ENCODE measurements around the gene PLCXD3.

Gene PLCXD3

DNA sequence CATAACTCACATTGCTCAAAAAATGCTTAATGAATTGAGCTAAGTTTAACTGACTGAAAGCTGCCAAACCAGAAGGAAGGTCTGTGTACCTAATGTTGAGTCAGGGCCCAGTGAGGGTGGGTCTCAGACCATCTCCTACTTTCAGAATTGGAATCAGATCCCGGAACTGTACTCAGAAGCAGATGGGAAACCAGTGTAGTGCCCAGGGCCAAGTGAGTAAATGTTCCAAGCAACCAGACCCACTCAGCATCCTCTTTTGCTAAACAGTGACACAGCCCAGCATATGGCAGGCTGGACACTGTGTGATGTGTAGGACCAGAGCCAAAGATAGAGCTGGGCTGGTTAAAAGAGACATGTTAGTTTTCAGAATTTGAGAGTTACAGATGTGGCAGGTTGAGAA lies 94.1 kb downstream of the PLCXD3 start (continued):
- TF ChIP-seq ZFP3 (tag by site-specific recombination; IDR thresholded peaks at IDR 0.05; ENCODE audit: low read depth) (no peak), ZNF544 (tag by site-specific recombination; IDR thresholded peaks at IDR 0.05) (no peak), WT1 (tag by site-specific recombination; IDR thresholded peaks at IDR 0.05) (no peak)

DNA sequence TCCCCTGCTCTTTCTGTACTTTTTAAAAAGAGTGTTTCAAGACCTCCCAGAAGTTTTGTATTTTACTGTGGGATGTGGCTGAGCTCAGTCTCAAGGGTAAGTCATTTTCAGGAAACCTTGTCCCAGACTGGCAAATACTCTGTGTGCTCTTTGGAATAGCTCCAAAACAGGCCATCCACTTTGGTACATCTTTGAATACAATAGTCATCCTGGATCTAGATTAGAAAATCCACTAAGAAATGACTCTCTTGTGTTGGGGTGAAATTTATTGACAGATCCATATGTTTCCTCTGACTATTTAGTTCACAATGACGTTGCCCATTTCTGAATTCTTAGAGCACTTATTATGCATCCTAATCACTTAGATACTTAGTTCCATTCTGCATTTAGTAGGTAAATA lies 95.2 kb downstream of the PLCXD3 start:
- CTCF ChIA-PET, result no interaction called here
- POLR2A ChIA-PET, result no interaction called here
- Histone ChIP-seq H3K36me3 (ENCODE audit: control insufficient read depth in 2 of 2, insufficient read depth in 1 of 2, low read length in 2 of 2) (no peaks in the 10 kb centered on the region), H3K27ac (ENCODE audit: extremely low read depth, low read depth, low read length) (no peak overlapping the region), H3K9me3 (ENCODE audit: control insufficient read depth, insufficient read depth, low read depth, low read length) (no peaks in the 10 kb centered on the region), H3K4me1 (ENCODE audit: control insufficient read depth, insufficient read depth, low read length) (no peaks in the 10 kb centered on the region), H3K4me3 (ENCODE audit: low read depth, low read length) (no peak overlapping the region)
- TF ChIP-seq ZNF544 (tag by site-specific recombination; IDR thresholded peaks at IDR 0.05) (no peak), ZNF580 (tag by site-specific recombination; IDR thresholded peaks at IDR 0.05) (no peak), KLF10 (tag by site-specific recombination; IDR thresholded peaks at IDR 0.05) (no peak), ZNF488 (tag by site-specific recombination; IDR thresholded peaks at IDR 0.05) (no peak), ZNF610 (tag by site-specific recombination; IDR thresholded peaks at IDR 0.05; ENCODE audit: borderline replicate concordance) (no peak), ZNF747 (tag by site-specific recombination; IDR thresholded peaks at IDR 0.05) (no peak), ZBTB20 (tag by site-specific recombination; IDR thresholded peaks at IDR 0.05) (no peak)
- TF ChIP-seq, protein P1, sequence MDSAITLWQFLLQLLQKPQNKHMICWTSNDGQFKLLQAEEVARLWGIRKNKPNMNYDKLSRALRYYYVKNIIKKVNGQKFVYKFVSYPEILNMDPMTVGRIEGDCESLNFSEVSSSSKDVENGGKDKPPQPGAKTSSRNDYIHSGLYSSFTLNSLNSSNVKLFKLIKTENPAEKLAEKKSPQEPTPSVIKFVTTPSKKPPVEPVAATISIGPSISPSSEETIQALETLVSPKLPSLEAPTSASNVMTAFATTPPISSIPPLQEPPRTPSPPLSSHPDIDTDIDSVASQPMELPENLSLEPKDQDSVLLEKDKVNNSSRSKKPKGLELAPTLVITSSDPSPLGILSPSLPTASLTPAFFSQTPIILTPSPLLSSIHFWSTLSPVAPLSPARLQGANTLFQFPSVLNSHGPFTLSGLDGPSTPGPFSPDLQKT (IDR thresholded peaks at IDR 0.05; ENCODE audit: borderline replicate concordance, low read depth, low read length), result no peak

DNA sequence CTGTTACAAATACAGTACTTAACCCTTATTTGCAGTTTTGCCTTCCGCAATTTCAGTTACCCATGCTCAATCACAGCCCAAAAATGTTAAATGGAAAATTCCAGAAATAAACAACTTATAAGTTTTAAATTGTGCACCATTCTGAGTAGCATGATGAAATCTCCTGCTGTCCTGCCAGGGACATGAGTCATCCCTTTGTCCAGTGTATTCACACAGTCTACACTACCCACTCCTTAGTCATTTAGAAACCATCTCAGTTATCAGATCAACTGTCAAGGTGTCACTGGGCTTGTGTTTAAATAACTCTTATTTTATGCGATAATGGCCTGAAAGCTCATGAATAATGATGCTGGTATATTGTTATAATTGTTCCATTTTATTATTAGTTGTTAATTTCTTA lies 95.8 kb downstream of the PLCXD3 start:
- ChIA-PET POLR2A (no interaction called here), CTCF (no interaction called here)
- no peaks in the 10 kb centered on the region for H3K36me3 ChIP-seq (ENCODE audit: control insufficient read depth in 2 of 2, insufficient read depth in 1 of 2, low read length in 2 of 2)
- H3K4me3 ChIP-seq (ENCODE audit: low read depth, low read length), result no peak overlapping the region
- H3K9me3 ChIP-seq (ENCODE audit: control insufficient read depth, insufficient read depth, low read depth, low read length), result no peaks in the 10 kb centered on the region
- TF ChIP-seq ZNF335 (tag by site-specific recombination; conservative IDR thresholded peaks at IDR 0.05), result no peak
- TF ChIP-seq ZNF175 (tag by site-specific recombination; IDR thresholded peaks at IDR 0.05), result no peak
- no peak for TF ChIP-seq ZNF791 (tag by site-specific recombination; IDR thresholded peaks at IDR 0.05)
- no peak for TF ChIP-seq ZNF610 (tag by site-specific recombination; IDR thresholded peaks at IDR 0.05; ENCODE audit: borderline replicate concordance)
- no peaks in the 10 kb centered on the region for H3K4me1 ChIP-seq (ENCODE audit: control insufficient read depth, insufficient read depth, low read length)
- no peak overlapping the region for H3K27ac ChIP-seq (ENCODE audit: extremely low read depth, low read depth, low read length)

DNA sequence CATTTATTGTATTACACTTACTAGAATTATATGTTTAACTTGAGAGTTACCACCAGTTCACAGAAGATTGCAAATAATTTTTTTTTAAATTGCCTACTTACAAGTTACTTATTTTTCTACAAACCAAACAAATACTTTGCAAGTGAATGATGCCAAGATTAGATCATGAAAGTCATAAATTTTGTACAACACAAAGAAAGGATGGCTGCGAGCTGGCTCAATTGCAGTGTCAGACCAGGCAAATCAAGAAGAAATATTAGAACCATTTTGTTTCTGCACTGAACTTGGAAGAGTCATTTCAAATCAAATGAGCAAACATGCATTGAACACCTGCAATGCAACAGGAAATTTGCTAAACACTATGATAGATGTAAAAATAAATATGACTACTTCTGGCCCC lies 97.3 kb downstream of the PLCXD3 start:
- Histone ChIP-seq H3K36me3 (ENCODE audit: control insufficient read depth in 2 of 2, insufficient read depth in 1 of 2, low read length in 2 of 2) (no peaks in the 10 kb centered on the region), H3K27ac (ENCODE audit: extremely low read depth, low read depth, low read length) (no peak overlapping the region), H3K4me3 (ENCODE audit: low read depth, low read length) (no peak overlapping the region), H3K9me3 (ENCODE audit: control insufficient read depth, insufficient read depth, low read depth, low read length) (no peaks in the 10 kb centered on the region), H3K4me1 (ENCODE audit: control insufficient read depth, insufficient read depth, low read length) (no peaks in the 10 kb centered on the region)
- POLR2A ChIA-PET, result no interaction called here
- CTCF ChIA-PET, result interaction anchor here (0.7 kb wide), 1 partner anchor 158 kb away, joined by 3 read pairs; no protein-coding TSS in a partner anchor
- TF ChIP-seq KLF1 (tag by site-specific recombination; IDR thresholded peaks at IDR 0.05) (no peak), ZNF266 (tag by site-specific recombination; IDR thresholded peaks at IDR 0.05; ENCODE audit: low read depth) (no peak), ZNF174 (tag by site-specific recombination; IDR thresholded peaks at IDR 0.05) (no peak), ZNF146 (tag by site-specific recombination; IDR thresholded peaks at IDR 0.05) (no peak), PRDM1 (tag by site-specific recombination; IDR thresholded peaks at IDR 0.05) (no peak), ZNF488 (tag by site-specific recombination; IDR thresholded peaks at IDR 0.05) (no peak), ZSCAN5A (tag by site-specific recombination; IDR thresholded peaks at IDR 0.05) (no peak), ZNF48 (tag by site-specific recombination; IDR thresholded peaks at IDR 0.05) (no peak)
- TF ChIP-seq, protein P2, sequence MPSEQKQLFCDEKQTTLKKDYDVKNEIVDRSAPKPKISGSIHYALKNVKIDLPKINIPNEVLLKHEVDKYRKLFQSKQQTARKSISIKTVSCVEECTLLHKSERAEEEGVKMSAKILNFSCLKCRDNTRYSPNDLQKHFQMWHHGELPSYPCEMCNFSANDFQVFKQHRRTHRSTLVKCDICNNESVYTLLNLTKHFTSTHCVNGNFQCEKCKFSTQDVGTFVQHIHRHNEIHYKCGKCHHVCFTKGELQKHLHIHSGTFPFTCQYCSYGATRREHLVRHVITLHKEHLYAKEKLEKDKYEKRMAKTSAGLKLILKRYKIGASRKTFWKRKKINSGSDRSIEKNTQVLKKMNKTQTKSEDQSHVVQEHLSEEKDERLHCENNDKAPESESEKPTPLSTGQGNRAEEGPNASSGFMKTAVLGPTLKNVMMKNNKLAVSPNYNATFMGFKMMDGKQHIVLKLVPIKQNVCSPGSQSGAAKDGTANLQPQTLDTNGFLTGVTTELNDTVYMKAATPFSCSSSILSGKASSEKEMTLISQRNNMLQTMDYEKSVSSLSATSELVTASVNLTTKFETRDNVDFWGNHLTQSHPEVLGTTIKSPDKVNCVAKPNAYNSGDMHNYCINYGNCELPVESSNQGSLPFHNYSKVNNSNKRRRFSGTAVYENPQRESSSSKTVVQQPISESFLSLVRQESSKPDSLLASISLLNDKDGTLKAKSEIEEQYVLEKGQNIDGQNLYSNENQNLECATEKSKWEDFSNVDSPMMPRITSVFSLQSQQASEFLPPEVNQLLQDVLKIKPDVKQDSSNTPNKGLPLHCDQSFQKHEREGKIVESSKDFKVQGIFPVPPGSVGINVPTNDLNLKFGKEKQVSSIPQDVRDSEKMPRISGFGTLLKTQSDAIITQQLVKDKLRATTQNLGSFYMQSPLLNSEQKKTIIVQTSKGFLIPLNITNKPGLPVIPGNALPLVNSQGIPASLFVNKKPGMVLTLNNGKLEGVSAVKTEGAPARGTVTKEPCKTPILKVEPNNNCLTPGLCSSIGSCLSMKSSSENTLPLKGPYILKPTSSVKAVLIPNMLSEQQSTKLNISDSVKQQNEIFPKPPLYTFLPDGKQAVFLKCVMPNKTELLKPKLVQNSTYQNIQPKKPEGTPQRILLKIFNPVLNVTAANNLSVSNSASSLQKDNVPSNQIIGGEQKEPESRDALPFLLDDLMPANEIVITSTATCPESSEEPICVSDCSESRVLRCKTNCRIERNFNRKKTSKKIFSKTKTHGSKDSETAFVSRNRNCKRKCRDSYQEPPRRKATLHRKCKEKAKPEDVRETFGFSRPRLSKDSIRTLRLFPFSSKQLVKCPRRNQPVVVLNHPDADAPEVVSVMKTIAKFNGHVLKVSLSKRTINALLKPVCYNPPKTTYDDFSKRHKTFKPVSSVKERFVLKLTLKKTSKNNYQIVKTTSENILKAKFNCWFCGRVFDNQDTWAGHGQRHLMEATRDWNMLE (tag by site-specific recombination; conservative IDR thresholded peaks at IDR 0.05; ENCODE audit: low read depth), result no peak

Measured in HEK293 (cell line).